ENCODE measurements around the gene BTBD6.

The BTBD6 gene

GRCh38 chr14:105261781-105262180, 13.4 kb downstream of the BTBD6 start:
- no peaks in the 10 kb centered on the region for H3K9me3 ChIP-seq (ENCODE audit: insufficient read depth, low read length)
- H3K27ac ChIP-seq (ENCODE audit: low read depth, low read length): no peak overlapping the region
- H2AFZ ChIP-seq (ENCODE audit: low read depth, low read length, severe bottlenecking): no peak overlapping the region
- H3K4me3 ChIP-seq (ENCODE audit: insufficient read depth, low read length, poor library complexity, severe bottlenecking): no peak overlapping the region
- H3F3A ChIP-seq (ENCODE audit: insufficient read depth): no peaks in the 10 kb centered on the region
- no peaks in the 10 kb centered on the region for H4K20me1 ChIP-seq (ENCODE audit: low read depth, low read length)
- H3K27me3 ChIP-seq (ENCODE audit: low read length): no peaks in the 10 kb centered on the region
- no peak overlapping the region for H3K9ac ChIP-seq (ENCODE audit: low read length)
- TF ChIP-seq EZH2phosphoT487 (conservative IDR thresholded peaks at IDR 0.05; ENCODE audit: low read length) (no peak), CTCF (IDR thresholded peaks at IDR 0.05; ENCODE audit: insufficient read depth, low read length, poor library complexity, severe bottlenecking) (no peak)
- no peaks in the 10 kb centered on the region for H3K9me2 ChIP-seq (replicated peaks; ENCODE audit: insufficient read depth, low read length)
- no peak overlapping the region for H3K4me2 ChIP-seq (ENCODE audit: low read depth, low read length, poor library complexity, severe bottlenecking)
- H3K79me2 ChIP-seq (ENCODE audit: insufficient read depth, low read length): no peaks in the 10 kb centered on the region
- H3K36me3 ChIP-seq (ENCODE audit: low read length): no peaks in the 10 kb centered on the region

GRCh38 chr14:105267820-105268548, 19.7 kb downstream of the BTBD6 start:
- H3K36me3 ChIP-seq (ENCODE audit: low read length): no peaks in the 10 kb centered on the region
- no peaks in the 10 kb centered on the region for H3K9me3 ChIP-seq (ENCODE audit: insufficient read depth, low read length)
- TF ChIP-seq CTCF (IDR thresholded peaks at IDR 0.05; ENCODE audit: insufficient read depth, low read length, poor library complexity, severe bottlenecking): no peak
- no peak for TF ChIP-seq EZH2phosphoT487 (conservative IDR thresholded peaks at IDR 0.05; ENCODE audit: low read length)
- no peaks in the 10 kb centered on the region for H3K27me3 ChIP-seq (ENCODE audit: low read length)
- H3K4me3 ChIP-seq (ENCODE audit: insufficient read depth, low read length, poor library complexity, severe bottlenecking): no peak overlapping the region
- no peaks in the 10 kb centered on the region for H3F3A ChIP-seq (ENCODE audit: insufficient read depth)
- no peak overlapping the region for H2AFZ ChIP-seq (ENCODE audit: low read depth, low read length, severe bottlenecking)
- H3K9me2 ChIP-seq (replicated peaks; ENCODE audit: insufficient read depth, low read length): no peaks in the 10 kb centered on the region
- no peak overlapping the region for H3K27ac ChIP-seq (ENCODE audit: low read depth, low read length)
- H3K9ac ChIP-seq (ENCODE audit: low read length): no peak overlapping the region
- no peaks in the 10 kb centered on the region for H3K79me2 ChIP-seq (ENCODE audit: insufficient read depth, low read length)
- H4K20me1 ChIP-seq (ENCODE audit: low read depth, low read length): no peaks in the 10 kb centered on the region
- H3K4me2 ChIP-seq (ENCODE audit: low read depth, low read length, poor library complexity, severe bottlenecking): no peak overlapping the region

GRCh38 chr14:105268736-105269354, 20.5 kb downstream of the BTBD6 start:
- TF ChIP-seq EZH2phosphoT487 (conservative IDR thresholded peaks at IDR 0.05; ENCODE audit: low read length) (no peak), CTCF (IDR thresholded peaks at IDR 0.05; ENCODE audit: insufficient read depth, low read length, poor library complexity, severe bottlenecking) (no peak)
- no peaks in the 10 kb centered on the region for H3K36me3 ChIP-seq (ENCODE audit: low read length)
- no peak overlapping the region for H3K27ac ChIP-seq (ENCODE audit: low read depth, low read length)
- H3K9me3 ChIP-seq (ENCODE audit: insufficient read depth, low read length): no peaks in the 10 kb centered on the region
- H3K79me2 ChIP-seq (ENCODE audit: insufficient read depth, low read length): no peaks in the 10 kb centered on the region
- H2AFZ ChIP-seq (ENCODE audit: low read depth, low read length, severe bottlenecking): no peak overlapping the region
- H3K9me2 ChIP-seq (replicated peaks; ENCODE audit: insufficient read depth, low read length): no peaks in the 10 kb centered on the region
- H3K4me2 ChIP-seq (ENCODE audit: low read depth, low read length, poor library complexity, severe bottlenecking): no peak overlapping the region
- no peak overlapping the region for H3K9ac ChIP-seq (ENCODE audit: low read length)
- no peaks in the 10 kb centered on the region for H3F3A ChIP-seq (ENCODE audit: insufficient read depth)
- no peaks in the 10 kb centered on the region for H4K20me1 ChIP-seq (ENCODE audit: low read depth, low read length)
- no peak overlapping the region for H3K4me3 ChIP-seq (ENCODE audit: insufficient read depth, low read length, poor library complexity, severe bottlenecking)
- H3K27me3 ChIP-seq (ENCODE audit: low read length): no peaks in the 10 kb centered on the region

Measured in SU-DHL-6 (cell line).